ENCODE results near the gene A2M. TPM values are rescaled to one million over a fixed set of nuclear protein-coding genes. Genes with fewer than 3 reads are reported as not detected.

Gene A2M
- total and polyA plus RNA-seq, 2 of the 8 experiments (the other 6 are each of a cell fraction or from before 2014, with no cell fraction given): 0.15 TPM; not detected in 1

DNA sequence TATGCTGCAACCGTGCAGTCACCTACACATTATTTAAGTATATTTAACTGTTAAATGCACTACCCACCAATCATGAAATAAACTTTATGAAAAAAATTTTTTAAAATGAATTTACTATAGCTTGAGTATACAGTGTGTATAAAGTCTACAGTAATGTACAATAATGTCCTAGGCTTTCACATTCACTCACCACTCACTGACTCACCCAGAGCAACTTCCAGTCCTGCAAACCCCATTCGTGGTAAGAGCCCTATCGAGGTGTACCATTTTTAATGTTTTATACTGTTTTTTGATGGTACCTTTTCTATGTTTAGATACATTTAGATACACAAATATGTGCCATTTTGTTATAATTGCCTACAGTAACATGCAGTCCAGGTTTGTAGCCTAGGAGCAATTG, 78.3 kb downstream of the A2M start (continued):
- TF ChIP-seq CHD7 (IDR thresholded peaks at IDR 0.05; ENCODE audit: insufficient replicate concordance, low read length) (no peak), POLR2AphosphoS5 (IDR thresholded peaks at IDR 0.05; ENCODE audit: low read depth, low read length) (no peak), HDAC6 (IDR thresholded peaks at IDR 0.05; ENCODE audit: low read depth, low read length) (no peak), CREB1 (IDR thresholded peaks at IDR 0.05) (no peak), KDM1A (IDR thresholded peaks at IDR 0.05; ENCODE audit: borderline replicate concordance, low read length) (no peak), MAFK (IDR thresholded peaks at IDR 0.05; ENCODE audit: low read depth, low read length) (no peak), CTBP2 (IDR thresholded peaks at IDR 0.05; ENCODE audit: borderline replicate concordance, insufficient read depth, insufficient read length, low read length) (no peak), TAF7 (optimal IDR thresholded peaks at IDR 0.05; ENCODE audit: borderline replicate concordance, low read depth, low read length) (no peak), RXRA (IDR thresholded peaks at IDR 0.05; ENCODE audit: insufficient read depth, low read depth, low read length) (no peak), CBX5 (IDR thresholded peaks at IDR 0.05; ENCODE audit: low read depth, low read length) (no peak)
- TF ChIP-seq, protein P1, sequence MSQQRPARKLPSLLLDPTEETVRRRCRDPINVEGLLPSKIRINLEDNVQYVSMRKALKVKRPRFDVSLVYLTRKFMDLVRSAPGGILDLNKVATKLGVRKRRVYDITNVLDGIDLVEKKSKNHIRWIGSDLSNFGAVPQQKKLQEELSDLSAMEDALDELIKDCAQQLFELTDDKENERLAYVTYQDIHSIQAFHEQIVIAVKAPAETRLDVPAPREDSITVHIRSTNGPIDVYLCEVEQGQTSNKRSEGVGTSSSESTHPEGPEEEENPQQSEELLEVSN (IDR thresholded peaks at IDR 0.05): no peak

Measured in H1 (cell line).